ENCODE results near the gene TRABD. TPM values are rescaled to one million over a fixed set of nuclear protein-coding genes. Genes with fewer than 3 reads are reported as not detected.

TRABD gene
- total RNA-seq, 4 donors from 2014 or later: 18.3 to 31.0 (median 22.3) TPM

GRCh38 chr22:50169181-50169759 is 16.4 kb upstream of the TRABD start:
- no peaks in the 10 kb centered on the region for H3K9me3 ChIP-seq
- DNase-seq (ENCODE audit: extremely low spot score): no peak
- peaks cover 11 to 20% (median 18%) of the 10 kb centered on the region in 4 donors for H3K4me1 ChIP-seq
- 11% methylated on average over 35 of the region's 36 CpGs for WGBS
- no peaks in the 10 kb centered on the region for H3K36me3 ChIP-seq
- TF ChIP-seq EP300 (IDR thresholded peaks at IDR 0.05) (no peak), POLR2AphosphoS5 (IDR thresholded peaks at IDR 0.05) (no peak), POLR2A (IDR thresholded peaks at IDR 0.05; ENCODE audit: low read depth) (no peak)
- TF ChIP-seq, protein P1, sequence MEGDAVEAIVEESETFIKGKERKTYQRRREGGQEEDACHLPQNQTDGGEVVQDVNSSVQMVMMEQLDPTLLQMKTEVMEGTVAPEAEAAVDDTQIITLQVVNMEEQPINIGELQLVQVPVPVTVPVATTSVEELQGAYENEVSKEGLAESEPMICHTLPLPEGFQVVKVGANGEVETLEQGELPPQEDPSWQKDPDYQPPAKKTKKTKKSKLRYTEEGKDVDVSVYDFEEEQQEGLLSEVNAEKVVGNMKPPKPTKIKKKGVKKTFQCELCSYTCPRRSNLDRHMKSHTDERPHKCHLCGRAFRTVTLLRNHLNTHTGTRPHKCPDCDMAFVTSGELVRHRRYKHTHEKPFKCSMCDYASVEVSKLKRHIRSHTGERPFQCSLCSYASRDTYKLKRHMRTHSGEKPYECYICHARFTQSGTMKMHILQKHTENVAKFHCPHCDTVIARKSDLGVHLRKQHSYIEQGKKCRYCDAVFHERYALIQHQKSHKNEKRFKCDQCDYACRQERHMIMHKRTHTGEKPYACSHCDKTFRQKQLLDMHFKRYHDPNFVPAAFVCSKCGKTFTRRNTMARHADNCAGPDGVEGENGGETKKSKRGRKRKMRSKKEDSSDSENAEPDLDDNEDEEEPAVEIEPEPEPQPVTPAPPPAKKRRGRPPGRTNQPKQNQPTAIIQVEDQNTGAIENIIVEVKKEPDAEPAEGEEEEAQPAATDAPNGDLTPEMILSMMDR (IDR thresholded peaks at IDR 0.05): no peak
- peak overlapping the region; percentile 53 to 64 (median 58) for H3K4me3 ChIP-seq
- intact Hi-C loops (cut with DNase I): no loop called here
- H3K27ac ChIP-seq (replicated peaks in 1 of 4): no peak overlapping the region
- H3K27me3 ChIP-seq: peaks cover 3 to 52% (median 9%) of the 10 kb centered on the region in 4 donors

GRCh38 chr22:50169774-50170341 is 15.9 kb upstream of the TRABD start:
- peaks cover 11 to 20% (median 18%) of the 10 kb centered on the region in 4 donors for H3K4me1 ChIP-seq
- peaks cover 3 to 58% (median 9%) of the 10 kb centered on the region in 4 donors for H3K27me3 ChIP-seq
- H3K36me3 ChIP-seq: no peaks in the 10 kb centered on the region
- no peak for TF ChIP-seq POLR2AphosphoS5 (IDR thresholded peaks at IDR 0.05)
- no peak for TF ChIP-seq EP300 (IDR thresholded peaks at IDR 0.05)
- TF ChIP-seq, protein P1 (IDR thresholded peaks at IDR 0.05): no peak
- intact Hi-C loops (cut with DNase I): no loop called here
- DNase-seq (ENCODE audit: extremely low spot score): no peak
- no peak overlapping the region for H3K27ac ChIP-seq (replicated peaks in 1 of 4)
- H3K9me3 ChIP-seq: no peaks in the 10 kb centered on the region
- H3K4me3 ChIP-seq: peak overlapping the region; percentile 53 to 64 (median 58)
- WGBS: 0% methylated on average over 2 of the region's 70 CpGs

- peak within 1 kb of the TSS; percentile 53 to 64 (median 58) for H3K4me3 ChIP-seq
- H3K27me3 ChIP-seq: peaks cover 3 to 65% (median 9%) of the 10 kb centered on the region in 4 donors
- intact Hi-C loops (cut with DNase I): no loop called here
- 48% methylated on average over 5 of the region's 105 CpGs for WGBS
- peaks cover 11 to 20% (median 18%) of the 10 kb centered on the region in 4 donors for H3K4me1 ChIP-seq
- no peak for DNase-seq (ENCODE audit: extremely low spot score)
- H3K27ac ChIP-seq (replicated peaks in 1 of 4): no peak within 1 kb of the TSS
- TF ChIP-seq POLR2A (IDR thresholded peaks at IDR 0.05; ENCODE audit: low read depth) (no peak), POLR2AphosphoS5 (IDR thresholded peaks at IDR 0.05) (no peak), EP300 (IDR thresholded peaks at IDR 0.05) (no peak)
- TF ChIP-seq, protein P1 (IDR thresholded peaks at IDR 0.05): no peak
- H3K36me3 ChIP-seq: no peaks in the 10 kb centered on the region
- H3K9me3 ChIP-seq: no peaks in the 10 kb centered on the region
Measured at GRCh38 chr22:50170453-50171318, 15.0 kb upstream of the TRABD start, which contains the start of gene PANX2. Gene PANX2 (plus strand): TSS chr22:50170731. CDS start chr22:50170731, 0 bp downstream.

- H3K27me3 ChIP-seq: peaks cover 3 to 72% (median 9%) of the 10 kb centered on the region in 4 donors
- H3K4me3 ChIP-seq: peak overlapping the region in 2 of 4 donors; percentile 56 to 64
- H3K36me3 ChIP-seq: no peaks in the 10 kb centered on the region
- H3K4me1 ChIP-seq: peaks cover 11 to 20% (median 18%) of the 10 kb centered on the region in 4 donors
- 77% methylated on average over 9 of the region's 15 CpGs for WGBS
- no peaks in the 10 kb centered on the region for H3K9me3 ChIP-seq
- TF ChIP-seq POLR2A (IDR thresholded peaks at IDR 0.05; ENCODE audit: low read depth): no peak
- TF ChIP-seq, protein P1 (IDR thresholded peaks at IDR 0.05): no peak
- no peak for TF ChIP-seq EP300 (IDR thresholded peaks at IDR 0.05)
- TF ChIP-seq POLR2AphosphoS5 (IDR thresholded peaks at IDR 0.05): no peak
- H3K27ac ChIP-seq (replicated peaks in 1 of 4): no peak overlapping the region
- DNase-seq (ENCODE audit: extremely low spot score): no peak
- intact Hi-C loops (cut with DNase I): no loop called here
Measured at GRCh38 chr22:50171319-50171964, 14.3 kb upstream of the TRABD start.

All from esophagus muscularis mucosa (tissue), 4 donors.